Stromal cell of bone marrow (primary cell): ENCODE data around the gene GREM1.

Experiments used
- DNase-seq: peaks from one replicate; pipeline ENCODE4 v3.0.0-alpha.2; 2012; ENCODE audit warnings: low read depth

The GREM1 gene

DNA sequence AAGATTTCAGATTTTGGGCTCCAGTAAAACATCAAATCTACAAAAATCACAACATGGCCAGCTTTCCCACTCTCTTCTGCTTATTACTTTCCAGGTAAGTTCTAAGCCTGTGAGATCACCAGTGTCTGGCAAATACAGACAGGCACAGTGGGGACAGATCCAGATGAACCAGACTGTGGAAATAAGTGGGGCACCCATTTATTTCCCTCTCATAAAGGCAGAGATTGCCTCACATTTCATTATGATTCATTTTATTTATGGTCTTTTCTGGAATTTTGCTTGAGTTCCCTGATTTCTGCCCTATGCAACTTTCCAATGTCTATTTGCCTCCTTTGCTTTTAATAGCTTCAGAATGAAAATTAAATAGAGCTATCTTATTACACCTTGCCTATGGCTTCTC, 66.8 kb downstream of the GREM1 start:
- peak; percentile 6 for DNase-seq

- no peak for DNase-seq
Measured at GRCh38 chr15:32786906-32787305, 69.1 kb downstream of the GREM1 start.

DNA sequence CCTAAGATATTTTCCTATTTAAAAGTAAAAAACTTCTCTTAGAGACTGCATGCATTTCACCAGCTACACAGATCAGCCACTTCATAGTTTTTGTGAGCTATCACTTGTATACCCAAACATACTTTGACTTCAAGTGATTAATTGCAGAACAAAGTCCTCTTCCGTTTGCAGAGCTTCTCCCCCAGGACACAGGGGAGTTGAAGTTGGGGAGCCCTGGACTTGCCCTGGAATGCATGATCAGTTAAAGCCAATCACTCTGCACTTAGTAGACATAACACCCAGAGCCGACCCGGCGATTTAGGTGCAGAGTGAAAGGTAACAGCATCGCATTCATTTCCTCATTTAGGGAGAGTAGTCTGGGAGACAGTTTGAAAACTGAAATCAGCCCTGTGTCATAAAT, 70.1 kb downstream of the GREM1 start:
- no peak for DNase-seq

DNA sequence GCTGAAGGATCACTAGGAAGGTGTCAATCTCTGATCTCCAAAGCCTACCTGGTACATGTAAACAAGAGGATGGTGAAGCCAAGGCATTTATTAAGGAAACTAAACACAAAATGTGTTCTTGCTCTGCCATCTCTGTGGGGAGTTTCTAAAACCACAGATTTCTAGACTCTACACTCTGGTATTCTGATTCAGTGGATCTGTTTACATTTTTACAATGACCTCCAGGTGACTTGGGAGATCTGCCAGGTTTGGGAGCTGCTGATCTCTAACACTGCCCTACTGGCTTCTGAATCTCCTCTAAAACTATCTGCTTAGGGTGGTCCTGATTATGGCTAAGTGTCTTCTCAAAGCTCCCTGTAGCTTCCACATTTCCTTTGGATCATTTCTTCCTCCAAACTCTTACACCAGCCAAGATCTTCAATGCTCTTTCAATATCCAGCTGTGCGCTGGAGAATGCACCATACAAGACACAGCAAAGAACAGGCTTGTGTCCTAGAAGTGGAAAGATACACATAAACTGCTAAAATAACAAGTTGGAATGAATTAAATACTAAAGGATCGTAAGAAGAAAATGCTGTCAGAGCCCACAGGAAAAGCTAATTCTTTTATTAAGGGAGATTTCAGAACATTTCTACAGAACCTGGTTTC, 72.7 kb downstream of the GREM1 start:
- no peak for DNase-seq

GRCh38 chr15:32792436-32792835, 74.6 kb downstream of the GREM1 start:
- no peak for DNase-seq
